Vagina (tissue), 2 donors: ENCODE results near the gene NEU4.
"Not testable (repeated sequence)": the region's sequence is repeated elsewhere in the genome, so short reads cannot be mapped to it uniquely, and the experiment has no call there.

Experiments used
- CTCF ChIP-seq, 3 experiments: fragments of 450-650 bp in 2 of 3; fragments of 200-600 bp in 1 of 3; sonication (generic) in 1 of 3; IDR thresholded peaks; one replicate each; pipeline ENCODE4 v1.5.1; 2017 to 2019; ENCODE audit warnings: antibody characterized with exemption in 3 of 3, mild to moderate bottlenecking in 2 of 3, moderate library complexity in 2 of 3
- POLR2A ChIP-seq, 2 donors: fragments of 450-650 bp; IDR thresholded peaks; one replicate each; pipeline ENCODE4 v1.6.1; 2017; ENCODE audit warnings: antibody characterized with exemption in 2 of 2, mild to moderate bottlenecking in 2 of 2, moderate library complexity in 2 of 2

GRCh38 chr2:241833756-241834526 is 24.9 kb downstream of the NEU4 start:
- TF ChIP-seq CTCF, POLR2A (IDR thresholded peaks at IDR 0.05): not testable (repeated sequence)
